HCT116 (cell line): ENCODE results near the gene CD93. TPM values are rescaled to one million over a fixed set of nuclear protein-coding genes. Genes with fewer than 3 reads are reported as not detected.

Source experiments
- ATAC-seq: fragments of 200-7000 bp; cut with Tn5 transposase; 2 replicates; pipeline ENCODE4 v1.9.1; 2020; ENCODE audit warnings: mild to moderate bottlenecking, moderate library complexity
- BruUV-seq: library from RNA; stranded (reverse); fragments of 400-500 nt; replicated peaks from 2 replicates; lab custom pipeline; 2021; lab: Mats Ljungman, UMichigan
- CTCF ChIA-PET: fragments of 300-600 bp; sonication (Branson Sonifier 250); formaldehyde crosslinking; loops from one replicate; lab custom pipeline; 2021; ENCODE audit warnings: antibody characterized with exemption; lab: Charles Lee
- POLR2A ChIA-PET: fragments of 300-600, 350-600 bp; sonication (Branson Sonifier 250); formaldehyde crosslinking; loops from one replicate; lab custom pipeline; 2021; ENCODE audit warnings: antibody characterized with exemption; lab: Charles Lee
- RAD21 ChIA-PET, 2 experiments: fragments of 300-600 bp; sonication (Branson Sonifier 250); formaldehyde crosslinking; loops; one replicate each; lab custom pipeline; 2023; ENCODE audit warnings: low total read pairs in 2 of 2; ENCODE audit not compliant: uncharacterized antibody in 2 of 2, unreplicated experiment in 2 of 2, low non-redundant PET in 1 of 2; lab: Charles Lee
- DNase-seq: peaks from one replicate; pipeline ENCODE4 v3.0.0-alpha.2; 2010; ENCODE audit warnings: low read depth, low spot score
- H2AFZ ChIP-seq: fragments of 200-600 bp; shearing (Covaris generic), sonication (generic); 2 replicates; pipeline ENCODE4 v1.6.1; 2017; ENCODE audit warnings: low read depth, mixed run types, mixed read lengths, antibody characterized with exemption, low read length; ENCODE audit not compliant: poor library complexity, severe bottlenecking
- H3K27ac ChIP-seq: 2 replicates; pipeline ENCODE4 v1.5.1; 2012; ENCODE audit warnings: low read depth, low read length
- H3K27me3 ChIP-seq: fragments of 200-600 bp; sonication (generic); 2 replicates; pipeline ENCODE4 v1.6.1; 2016; ENCODE audit warnings: mixed run types, low read length, mixed read lengths; ENCODE audit not compliant: insufficient read depth
- H3K36me3 ChIP-seq, 2 experiments: fragments of 200-500 bp in 1 of 2; fragments of 200-600 bp in 1 of 2; sonication (Bioruptor generic) in 1 of 2; sonication (generic) in 1 of 2; 2 replicates each; pipeline versions ENCODE4 v1.5.1 to v1.6.1; 2014 to 2016; ENCODE audit warnings: low read length in 2 of 2, inconsistent platforms in 1 of 2, mixed read lengths in 1 of 2, mixed run types in 1 of 2; ENCODE audit not compliant: insufficient read depth in 2 of 2, control insufficient read depth in 1 of 2
- H3K4me1 ChIP-seq, 2 experiments: fragments of 200-600 bp in 1 of 2; sonication (generic) in 1 of 2; 2 replicates each; pipeline versions ENCODE4 v1.5.1 to v1.6.1; 2012 to 2017; ENCODE audit warnings: low read length in 2 of 2, inconsistent platforms in 1 of 2, mild to moderate bottlenecking in 1 of 2, mixed read lengths in 1 of 2, mixed run types in 1 of 2, moderate library complexity in 1 of 2; ENCODE audit not compliant: insufficient read depth in 2 of 2, control insufficient read depth in 1 of 2
- H3K4me2 ChIP-seq: fragments of 200-600 bp; sonication (generic); 2 replicates; pipeline ENCODE4 v1.6.1; 2017; ENCODE audit warnings: mixed run types, low read length, mixed read lengths
- H3K4me3 ChIP-seq, 2 experiments: fragments of 200-600 bp in 1 of 2; sonication (generic) in 1 of 2; replicated peaks in 1 of 2; 2 replicates each; pipeline ENCODE4 v1.5.1; 2011 to 2016; ENCODE audit warnings: low read length in 2 of 2, control low read depth in 1 of 2, low read depth in 1 of 2, mild to moderate bottlenecking in 1 of 2, mixed read lengths in 1 of 2, mixed run types in 1 of 2
- H3K79me2 ChIP-seq: fragments of 200-600 bp; sonication (generic); 2 replicates; pipeline ENCODE4 v1.6.1; 2017; ENCODE audit warnings: mild to moderate bottlenecking, mixed run types, low read length, moderate library complexity, mixed read lengths; ENCODE audit not compliant: insufficient read depth
- H3K9ac ChIP-seq: fragments of 200-600 bp; sonication (generic); 2 replicates; pipeline ENCODE4 v1.6.1; 2016; ENCODE audit warnings: low read length, mixed read lengths
- H3K9me2 ChIP-seq: fragments of 200-600 bp; sonication (generic), shearing (Covaris generic); 2 replicates; pipeline ENCODE4 v1.6.1; 2017; ENCODE audit warnings: mixed run types, mild to moderate bottlenecking, moderate library complexity; ENCODE audit not compliant: insufficient read depth
- H3K9me3 ChIP-seq, 2 experiments: fragments of 200-500 bp in 1 of 2; fragments of 200-600 bp in 1 of 2; sonication (Bioruptor generic) in 1 of 2; sonication (generic) in 1 of 2; 2 replicates each; pipeline ENCODE4 v1.6.1; 2014 to 2017; ENCODE audit warnings: low read length in 2 of 2, mixed read lengths in 2 of 2, inconsistent platforms in 1 of 2, low read depth in 1 of 2, mild to moderate bottlenecking in 1 of 2, mixed run types in 1 of 2, moderate library complexity in 1 of 2; ENCODE audit not compliant: control insufficient read depth in 1 of 2, insufficient read depth in 1 of 2
- H4K20me1 ChIP-seq: fragments of 200-600 bp; sonication (generic), shearing (Covaris generic); 2 replicates; pipeline ENCODE4 v1.6.1; 2017; ENCODE audit warnings: mixed run types, mild to moderate bottlenecking, moderate library complexity; ENCODE audit not compliant: insufficient read depth
- EGR1 ChIP-seq: IDR thresholded peaks from 2 replicates; pipeline ENCODE4 v1.6.1; 2012; ENCODE audit warnings: low read depth
- EZH2 ChIP-seq: fragments of 200-600 bp; sonication (generic); IDR thresholded peaks from 2 replicates; pipeline ENCODE4 v1.6.1; 2017; ENCODE audit warnings: antibody characterized with exemption, mixed run types
- EZH2phosphoT487 ChIP-seq: fragments of 200-600 bp; IDR thresholded peaks from 2 replicates; pipeline ENCODE4 v1.6.1; 2018; ENCODE audit warnings: antibody characterized with exemption, borderline replicate concordance
- FOSL1 ChIP-seq: IDR thresholded peaks from 2 replicates; pipeline ENCODE4 v1.6.1; 2012; ENCODE audit warnings: low read depth
- JUND ChIP-seq: IDR thresholded peaks from 2 replicates; pipeline ENCODE4 v1.6.1; 2012
- POLR2A ChIP-seq: IDR thresholded peaks from 2 replicates; pipeline ENCODE4 v1.7.0; 2011; ENCODE audit warnings: borderline replicate concordance; ENCODE audit not compliant: insufficient read depth, insufficient read length; ENCODE audit errors: extremely low read depth
- POLR2AphosphoS5 ChIP-seq: IDR thresholded peaks from 2 replicates; pipeline ENCODE4 v1.6.1; 2011; ENCODE audit warnings: mild to moderate bottlenecking, low read depth, low read length, moderate library complexity
- RAD21 ChIP-seq: IDR thresholded peaks from 2 replicates; pipeline ENCODE4 v1.6.1; 2012; ENCODE audit warnings: low read depth, mild to moderate bottlenecking
- SIN3A ChIP-seq: IDR thresholded peaks from 2 replicates; pipeline ENCODE4 v1.6.1; 2012; ENCODE audit warnings: low read depth
- ZFX ChIP-seq: fragments of 450-650 bp; IDR thresholded peaks from 2 replicates; pipeline ENCODE4 v1.6.1; 2017
- intact Hi-C: fragments of 100-400 bp; cut with micrococcal nuclease; formaldehyde crosslinking; loops from 2 replicates; pipeline ENCODE4 v1.10.0; 2022
- total RNA-seq: library from RNA; stranded (reverse); gene quantifications from one replicate; pipeline ENCODE4 v1.2.1, GENCODE V29; 2021; ENCODE audit not compliant: unreplicated experiment
- TF ChIP-seq, protein P1 (sequence below): IDR thresholded peaks from 2 replicates; pipeline ENCODE4 v1.6.1; 2012
- TF ChIP-seq, protein P2 (sequence below): IDR thresholded peaks from 2 replicates; pipeline ENCODE4 v1.6.1; 2011; ENCODE audit warnings: mild to moderate bottlenecking, low read length, moderate library complexity; ENCODE audit not compliant: insufficient replicate concordance; ENCODE audit errors: extremely low read depth

The CD93 gene
- total RNA-seq, 1 experiment from 2014 or later = 0.07 TPM

DNA sequence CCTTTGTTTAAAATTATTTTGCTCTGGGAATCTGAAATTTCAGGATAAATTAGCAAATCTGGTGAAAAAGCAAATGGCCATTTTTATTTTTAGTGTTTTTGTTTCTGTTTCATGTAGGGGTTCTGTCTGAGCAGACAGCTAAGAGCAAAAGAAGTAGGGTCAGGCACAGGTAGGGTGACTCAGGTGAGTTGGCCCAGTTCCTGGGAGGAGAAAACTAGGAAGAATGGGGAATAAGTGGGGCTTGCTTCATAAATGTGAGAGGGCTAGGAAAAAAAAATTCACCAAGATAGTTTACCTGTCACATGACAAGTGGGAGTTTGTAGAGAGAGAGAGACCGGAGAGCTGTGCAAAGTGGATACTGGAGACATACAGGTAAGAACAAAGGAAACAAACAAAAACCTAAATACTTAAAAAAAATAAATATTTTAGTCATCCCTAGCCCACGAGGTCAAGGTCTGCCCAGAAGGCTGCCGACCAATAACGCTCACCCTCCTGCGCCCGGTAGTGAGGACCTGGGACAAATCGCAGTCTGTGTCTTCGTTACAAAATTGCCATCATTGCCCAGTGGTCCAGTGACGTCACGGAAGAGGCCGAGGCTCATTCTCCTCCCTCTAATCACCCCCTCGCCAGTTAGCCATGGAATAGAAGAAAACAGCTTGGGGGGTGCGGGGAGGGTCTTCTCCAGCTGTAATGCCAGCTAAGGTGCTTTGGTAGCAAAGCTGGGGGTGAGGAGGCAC, 39.0 kb downstream of the CD93 start:
- no peaks in the 10 kb centered on the region for H3K9me3 ChIP-seq
- DNase-seq (no peak), ATAC-seq (no peak)
- no peaks in the 10 kb centered on the region for H3K79me2 ChIP-seq
- intact Hi-C loops = no loop called here
- no peak overlapping the region for H3K9ac ChIP-seq
- ChIA-PET RAD21 (no interaction called here), CTCF (no interaction called here), POLR2A (no interaction called here)
- H2AFZ ChIP-seq = no peak overlapping the region
- H4K20me1 ChIP-seq = no peaks in the 10 kb centered on the region
- no peak overlapping the region for H3K27ac ChIP-seq
- H3K4me2 ChIP-seq = no peak overlapping the region
- TF ChIP-seq SIN3A = no peak
- TF ChIP-seq POLR2AphosphoS5 = no peak
- TF ChIP-seq, protein P1, sequence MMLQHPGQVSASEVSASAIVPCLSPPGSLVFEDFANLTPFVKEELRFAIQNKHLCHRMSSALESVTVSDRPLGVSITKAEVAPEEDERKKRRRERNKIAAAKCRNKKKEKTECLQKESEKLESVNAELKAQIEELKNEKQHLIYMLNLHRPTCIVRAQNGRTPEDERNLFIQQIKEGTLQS = no peak
- no peak for TF ChIP-seq RAD21
- TF ChIP-seq EGR1 = no peak
- no peak for TF ChIP-seq POLR2A
- TF ChIP-seq EZH2phosphoT487 = no peak
- no peaks in the 10 kb centered on the region for H3K9me2 ChIP-seq
- H3K36me3 ChIP-seq = no peaks in the 10 kb centered on the region
- BruUV-seq = no TSS peak
- no peak overlapping the region for H3K4me3 ChIP-seq
- H3K27me3 ChIP-seq = peaks cover 10% of the 10 kb centered on the region
- peaks cover 3 to 31% of the 10 kb centered on the region in 2 experiments; a peak in 3 of 4 replicates for H3K4me1 ChIP-seq

DNA sequence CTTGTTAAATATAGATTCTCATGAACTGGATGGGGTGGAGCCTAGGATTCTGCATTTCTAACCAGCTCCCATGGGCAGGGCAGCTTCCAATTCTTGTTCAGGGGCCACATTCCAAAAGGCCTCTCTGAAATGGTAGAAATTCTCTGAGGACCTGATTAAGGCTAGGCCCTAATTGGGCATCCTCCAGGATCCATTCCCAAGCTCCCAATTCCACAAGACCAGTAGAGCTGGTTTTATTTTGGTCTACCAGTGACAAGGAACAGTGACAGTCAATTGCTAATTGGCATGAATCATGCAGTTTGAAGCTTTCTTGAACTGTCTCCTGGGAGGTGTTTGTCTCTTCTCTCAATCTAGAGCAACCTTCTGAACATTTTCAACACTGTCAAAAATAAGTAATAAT, 39.7 kb downstream of the CD93 start:
- TF ChIP-seq EZH2 (no peak), FOSL1 (no peak), ZFX (no peak), JUND (no peak)
- TF ChIP-seq, protein P2, sequence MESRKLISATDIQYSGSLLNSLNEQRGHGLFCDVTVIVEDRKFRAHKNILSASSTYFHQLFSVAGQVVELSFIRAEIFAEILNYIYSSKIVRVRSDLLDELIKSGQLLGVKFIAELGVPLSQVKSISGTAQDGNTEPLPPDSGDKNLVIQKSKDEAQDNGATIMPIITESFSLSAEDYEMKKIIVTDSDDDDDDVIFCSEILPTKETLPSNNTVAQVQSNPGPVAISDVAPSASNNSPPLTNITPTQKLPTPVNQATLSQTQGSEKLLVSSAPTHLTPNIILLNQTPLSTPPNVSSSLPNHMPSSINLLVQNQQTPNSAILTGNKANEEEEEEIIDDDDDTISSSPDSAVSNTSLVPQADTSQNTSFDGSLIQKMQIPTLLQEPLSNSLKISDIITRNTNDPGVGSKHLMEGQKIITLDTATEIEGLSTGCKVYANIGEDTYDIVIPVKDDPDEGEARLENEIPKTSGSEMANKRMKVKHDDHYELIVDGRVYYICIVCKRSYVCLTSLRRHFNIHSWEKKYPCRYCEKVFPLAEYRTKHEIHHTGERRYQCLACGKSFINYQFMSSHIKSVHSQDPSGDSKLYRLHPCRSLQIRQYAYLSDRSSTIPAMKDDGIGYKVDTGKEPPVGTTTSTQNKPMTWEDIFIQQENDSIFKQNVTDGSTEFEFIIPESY = no peak
- TF ChIP-seq, protein P1 = no peak
- intact Hi-C loops = no loop called here
- no peak overlapping the region for H3K4me3 ChIP-seq
- peaks cover 3 to 31% of the 10 kb centered on the region in 2 experiments; a peak in 3 of 4 replicates for H3K4me1 ChIP-seq
- no peak overlapping the region for H3K4me2 ChIP-seq
- H3K9me3 ChIP-seq = no peaks in the 10 kb centered on the region
- H3K36me3 ChIP-seq = no peaks in the 10 kb centered on the region
- H3K27me3 ChIP-seq = peaks cover 17% of the 10 kb centered on the region
- no peak overlapping the region for H2AFZ ChIP-seq
- BruUV-seq = no TSS peak
- POLR2A ChIA-PET = no interaction called here
- no peaks in the 10 kb centered on the region for H3K9me2 ChIP-seq
- CTCF ChIA-PET = interaction anchor here (0.9 kb wide), 2 partner anchors 155 to 355 kb away, joined by 4 to 5 read pairs; no protein-coding TSS in a partner anchor
- H3K27ac ChIP-seq = no peak overlapping the region
- no peaks in the 10 kb centered on the region for H4K20me1 ChIP-seq
- no peaks in the 10 kb centered on the region for H3K79me2 ChIP-seq
- ATAC-seq (no peak), DNase-seq (no peak)
- RAD21 ChIA-PET = no interaction called here
- H3K9ac ChIP-seq = no peak overlapping the region
